SK-N-MC (cell line): ENCODE measurements around the gene EMID1.

Experiments
- EZH2 ChIP-seq: fragments of 200-600 bp; sonication (generic); IDR thresholded peaks from one replicate; pipeline ENCODE4 v1.6.1; 2017; ENCODE audit warnings: antibody characterized with exemption
- FOXP2 ChIP-seq: optimal IDR thresholded peaks from 2 replicates; pipeline ENCODE3; 2011; ENCODE audit warnings: mild to moderate bottlenecking, moderate library complexity; ENCODE audit not compliant: insufficient read depth; ENCODE audit errors: extremely low read length, control extremely low read depth
- POLR2AphosphoS5 ChIP-seq: IDR thresholded peaks from 2 replicates; pipeline ENCODE4 v1.6.1; 2012; ENCODE audit warnings: mild to moderate bottlenecking, low read depth, low read length, borderline replicate concordance

GRCh38 chr22:29157759-29158535 lies 47.7 kb upstream of the EMID1 start:
- TF ChIP-seq POLR2AphosphoS5: no peak
- TF ChIP-seq EZH2: no peak
- TF ChIP-seq FOXP2: no peak
